OCI-LY7 (cell line): ENCODE measurements around the gene NRN1L. TPM values are rescaled to one million over a fixed set of nuclear protein-coding genes. Genes with fewer than 3 reads are reported as not detected.

Experiments
- BruUV-seq: library from RNA; stranded (reverse); fragments of 400-500 nt; replicated peaks from 2 replicates; lab custom pipeline; 2021; lab: Mats Ljungman, UMichigan
- CTCF ChIA-PET: fragments of 300-600 bp; sonication (Branson Sonifier 250); formaldehyde crosslinking; loops from one replicate; lab custom pipeline; 2022; ENCODE audit warnings: antibody characterized with exemption; ENCODE audit not compliant: unreplicated experiment; lab: Charles Lee
- POLR2A ChIA-PET: fragments of 300-600 bp; sonication (Branson Sonifier 250); formaldehyde crosslinking; loops from one replicate; lab custom pipeline; 2022; ENCODE audit warnings: antibody characterized with exemption; lab: Charles Lee
- DNase-seq: peaks from one replicate; pipeline ENCODE4 v3.0.0-alpha.2; 2015; ENCODE audit warnings: low spot score
- H2AFZ ChIP-seq: fragments of 200-600 bp; sonication (generic), shearing (Covaris generic); 2 replicates; pipeline ENCODE4 v1.6.1; 2014; ENCODE audit warnings: mild to moderate bottlenecking, antibody characterized with exemption, low read length, moderate library complexity
- H3K27ac ChIP-seq: fragments of 200-600 bp; sonication (generic); 2 replicates; pipeline ENCODE4 v1.5.1; 2014; ENCODE audit warnings: mixed run types, low read depth, mild to moderate bottlenecking, moderate library complexity, low read length, inconsistent platforms; ENCODE audit not compliant: poor library complexity, severe bottlenecking
- H3K36me3 ChIP-seq: fragments of 200-600 bp; sonication (generic); 2 replicates; pipeline ENCODE4 v1.6.1; 2014; ENCODE audit warnings: mild to moderate bottlenecking, antibody characterized with exemption, low read length, moderate library complexity, mixed read lengths; ENCODE audit not compliant: insufficient read depth
- H3K4me1 ChIP-seq: fragments of 200-600 bp; sonication (generic); 2 replicates; pipeline ENCODE4 v1.5.1; 2014; ENCODE audit warnings: mild to moderate bottlenecking, low read length; ENCODE audit not compliant: insufficient read depth, poor library complexity, severe bottlenecking
- H3K4me2 ChIP-seq: fragments of 200-600 bp; sonication (generic); 2 replicates; pipeline ENCODE4 v1.6.1; 2014; ENCODE audit warnings: mild to moderate bottlenecking, low read length
- H3K4me3 ChIP-seq: fragments of 200-600 bp; sonication (generic); 2 replicates; pipeline ENCODE4 v1.5.1; 2014; ENCODE audit warnings: mild to moderate bottlenecking, low read depth, low read length; ENCODE audit not compliant: poor library complexity, severe bottlenecking
- H3K79me2 ChIP-seq: fragments of 200-600 bp; sonication (generic); 2 replicates; pipeline ENCODE4 v1.6.1; 2016; ENCODE audit warnings: low read depth, mild to moderate bottlenecking, low read length, moderate library complexity, mixed read lengths; ENCODE audit not compliant: insufficient read depth
- H3K9me2 ChIP-seq: fragments of 200-600 bp; sonication (generic); 2 replicates; pipeline ENCODE4 v1.6.1; 2016; ENCODE audit warnings: mild to moderate bottlenecking, low read length, mixed read lengths; ENCODE audit not compliant: insufficient read depth
- H3K9me3 ChIP-seq: fragments of 200-600 bp; sonication (generic); 2 replicates; pipeline ENCODE4 v1.6.1; 2014; ENCODE audit warnings: mild to moderate bottlenecking, mixed run types, low read length, mixed read lengths
- H4K20me1 ChIP-seq: fragments of 200-600 bp; sonication (generic); 2 replicates; pipeline ENCODE4 v1.6.1; 2014; ENCODE audit warnings: mild to moderate bottlenecking, antibody characterized with exemption, low read length, moderate library complexity, mixed read lengths; ENCODE audit not compliant: insufficient read depth
- CTCF ChIP-seq: fragments of 200-600 bp; sonication (generic); conservative IDR thresholded peaks from 2 replicates; pipeline ENCODE4 v1.5.1; 2014; ENCODE audit warnings: mild to moderate bottlenecking, antibody characterized with exemption, low read length, moderate library complexity, mixed read lengths
- EZH2phosphoT487 ChIP-seq: fragments of 200-600 bp; sonication (generic); IDR thresholded peaks from 2 replicates; pipeline ENCODE4 v1.6.1; 2018; ENCODE audit warnings: low read depth, borderline replicate concordance, mild to moderate bottlenecking, mixed run types, antibody characterized with exemption, low read length, moderate library complexity, mixed read lengths
- intact Hi-C: fragments of 100-400 bp; cut with micrococcal nuclease; formaldehyde crosslinking; loops from one replicate; pipeline ENCODE4 v1.10.0; 2022; ENCODE audit not compliant: unreplicated experiment
- total RNA-seq, 2 experiments: library from RNA; depleted of rRNA in 1 of 2; stranded (reverse); fragments of >200 nt in 1 of 2; shearing (Covaris generic) in 1 of 2; gene quantifications; 2 replicates each; pipeline ENCODE4 v1.2.3, GENCODE V29; 2014 to 2022

Gene NRN1L
- total RNA-seq, 2 experiments from 2014 or later = 0.66 to 0.80 TPM

- Histone ChIP-seq H4K20me1 (no peaks in the 10 kb centered on the region), H3K9me3 (no peaks in the 10 kb centered on the region), H2AFZ (no peak overlapping the region), H3K4me1 (no peaks in the 10 kb centered on the region), H3K4me3 (no peak overlapping the region), H3K9me2 (no peaks in the 10 kb centered on the region), H3K79me2 (no peaks in the 10 kb centered on the region), H3K4me2 (no peak overlapping the region), H3K27ac (no peak overlapping the region), H3K36me3 (no peaks in the 10 kb centered on the region)
- TF ChIP-seq CTCF = no peak
- TF ChIP-seq EZH2phosphoT487 = no peak
- BruUV-seq = no TSS peak
- intact Hi-C loops = no loop called here
- POLR2A ChIA-PET = no interaction called here
- no peak for DNase-seq
- CTCF ChIA-PET = no interaction called here
Observed at GRCh38 chr16:67901734-67902133, 17.0 kb downstream of the NRN1L start.

DNA sequence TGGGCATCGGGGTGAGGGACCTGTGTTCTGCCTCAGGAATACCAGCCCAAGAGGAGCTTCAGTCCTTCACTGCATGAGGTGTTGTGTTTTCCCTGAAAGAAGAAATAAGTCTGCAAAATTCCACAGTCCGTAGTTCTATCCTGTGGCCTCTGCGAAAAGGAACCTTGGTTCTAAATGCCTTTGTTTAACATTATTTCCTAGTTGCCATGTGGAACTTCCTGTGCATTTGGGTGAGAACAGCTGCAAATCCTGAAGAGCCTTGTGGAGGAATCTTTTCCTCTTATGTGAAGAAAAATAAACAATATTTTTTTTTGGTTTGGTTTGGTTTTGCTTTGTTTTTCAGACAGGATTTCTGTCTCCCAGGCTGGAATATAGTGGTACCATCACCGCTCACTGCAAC is 18.1 kb downstream of the NRN1L start:
- Histone ChIP-seq H3K4me2 (no peak overlapping the region), H3K27ac (no peak overlapping the region), H3K4me3 (no peak overlapping the region), H2AFZ (no peak overlapping the region), H3K9me3 (no peaks in the 10 kb centered on the region), H3K79me2 (no peaks in the 10 kb centered on the region), H3K9me2 (no peaks in the 10 kb centered on the region), H4K20me1 (no peaks in the 10 kb centered on the region), H3K36me3 (no peaks in the 10 kb centered on the region), H3K4me1 (no peaks in the 10 kb centered on the region)
- TF ChIP-seq EZH2phosphoT487 (no peak), CTCF (no peak)
- DNase-seq = no peak
- no TSS peak for BruUV-seq
- ChIA-PET POLR2A (no interaction called here), CTCF (no interaction called here)
- intact Hi-C loops = no loop called here

- ChIA-PET POLR2A (interaction anchor here (0.6 kb wide), 1 partner anchor 783 kb away, joined by 3 read pairs; no protein-coding TSS in a partner anchor), CTCF (no interaction called here)
- peaks cover 12% of the 10 kb centered on the region; the same call in 1 of the 2 replicates for H3K36me3 ChIP-seq
- intact Hi-C loops = no loop called here
- BruUV-seq = no TSS peak
- no peak overlapping the region for H3K27ac ChIP-seq
- no peak overlapping the region for H3K4me3 ChIP-seq
- no peak overlapping the region for H2AFZ ChIP-seq
- DNase-seq = no peak
- no peaks in the 10 kb centered on the region for H4K20me1 ChIP-seq
- H3K4me1 ChIP-seq = peaks cover 5% of the 10 kb centered on the region
- no peak overlapping the region for H3K4me2 ChIP-seq
- no peaks in the 10 kb centered on the region for H3K9me3 ChIP-seq
- H3K79me2 ChIP-seq = no peaks in the 10 kb centered on the region
- TF ChIP-seq CTCF (no peak), EZH2phosphoT487 (no peak)
- H3K9me2 ChIP-seq = no peaks in the 10 kb centered on the region
Observed at GRCh38 chr16:67907397-67908180, 22.9 kb downstream of the NRN1L start.
